GM12878 (cell line): ENCODE results near the gene MTMR8.

ENCODE experiments used
- EZH2 ChIP-seq: IDR thresholded peaks from 2 replicates; pipeline ENCODE4 v1.6.1; 2012; ENCODE audit warnings: low read depth, mild to moderate bottlenecking, control low read depth, inconsistent platforms, low read length, borderline replicate concordance; ENCODE audit not compliant: control insufficient read depth
- MXI1 ChIP-seq: fragments of 150-350 bp; IDR thresholded peaks from 2 replicates; pipeline ENCODE4 v1.6.1; 2011; ENCODE audit warnings: low read depth, mild to moderate bottlenecking, inconsistent platforms, low read length, improper control_type of control experiment

GRCh38 chrX:64306712-64307111 lies 88.5 kb downstream of the MTMR8 start:
- no peak for TF ChIP-seq EZH2
- no peak for TF ChIP-seq MXI1
